Stimulated activated CD4-positive, alpha-beta T cell treated with anti-CD3 and anti-CD28 coated beads, Interleukin-4, amount 100 ng/mL, for 48 hours (primary cell): ENCODE results near the gene RPS15A.

Experiments
- DNase-seq, 2 donors: peaks; one replicate each; pipeline ENCODE4 v3.0.0-alpha.2; 2020; ENCODE audit warnings: low read depth in 2 of 2

RPS15A gene

GRCh38 chr16:18789850-18790706 is at the start of gene RPS15A:
RPS15A (minus strand) TSS chr16:18790334; CDS start chr16:18789113, 1,221 bp downstream.
- DNase-seq, result peak; percentile 84 to 92

- DNase-seq, result no peak
These were observed 49.4 kb upstream of the RPS15A start for GRCh38 chr16:18839555-18839954.

GRCh38 chr16:18836702-18837101 is 46.6 kb upstream of the RPS15A start:
- DNase-seq, result no peak

GRCh38 chr16:18834864-18835263 is 44.7 kb upstream of the RPS15A start:
- no peak for DNase-seq

- DNase-seq, result no peak
These were observed 43.8 kb upstream of the RPS15A start for GRCh38 chr16:18833707-18834505.

GRCh38 chr16:18832613-18833012 is 42.5 kb upstream of the RPS15A start:
- no peak for DNase-seq

- no peak for DNase-seq
These were observed 41.9 kb upstream of the RPS15A start for GRCh38 chr16:18832006-18832405.

GRCh38 chr16:18829251-18829650 is 39.1 kb upstream of the RPS15A start:
- no peak for DNase-seq

GRCh38 chr16:18827890-18828289 is 37.8 kb upstream of the RPS15A start:
- DNase-seq, result no peak

- no peak for DNase-seq
These were observed 26.2 kb upstream of the RPS15A start for GRCh38 chr16:18816286-18816685.

GRCh38 chr16:18811925-18812324 is 21.8 kb upstream of the RPS15A start:
- no peak for DNase-seq

GRCh38 chr16:18809165-18809564 is 19.0 kb upstream of the RPS15A start:
- no peak for DNase-seq

- DNase-seq, result no peak
These were observed 15.2 kb upstream of the RPS15A start for GRCh38 chr16:18805257-18805773.

- DNase-seq, result no peak
These were observed 14.4 kb upstream of the RPS15A start for GRCh38 chr16:18804540-18804939.

GRCh38 chr16:18803569-18804462 is 13.7 kb upstream of the RPS15A start:
- DNase-seq, result no peak

- no peak for DNase-seq
These were observed 12.7 kb upstream of the RPS15A start for GRCh38 chr16:18802767-18803343.

GRCh38 chr16:18801145-18801972 is 11.2 kb upstream of the RPS15A start, which contains the start of gene ARL6IP1:
ARL6IP1 (minus strand) TSS chr16:18801549; CDS start chr16:18801466, 83 bp downstream.
- peak; percentile 97 to 98 for DNase-seq

GRCh38 chr16:18800775-18801144 is 10.6 kb upstream of the RPS15A start:
- no peak for DNase-seq

- DNase-seq, result no peak
These were observed 10.2 kb upstream of the RPS15A start for GRCh38 chr16:18800293-18800692.

- no peak for DNase-seq
These were observed 9.4 kb upstream of the RPS15A start for GRCh38 chr16:18799500-18799899.
